BLaER1 (cell line): ENCODE measurements around the gene DRP2.
"Not testable (repeated sequence)": the region's sequence is repeated elsewhere in the genome, so short reads cannot be mapped to it uniquely, and the experiment has no call there.

ENCODE experiments used
- H3K27ac ChIP-seq: shearing (Covaris generic); formaldehyde crosslinking; 2 replicates; pipeline ENCODE4 v1.8.1; 2022
- H3K27me3 ChIP-seq: shearing (Covaris generic); formaldehyde crosslinking; 2 replicates; pipeline ENCODE4 v1.8.1; 2022
- H3K36me3 ChIP-seq: shearing (Covaris generic); formaldehyde crosslinking; 2 replicates; pipeline ENCODE4 v1.8.1; 2022
- H3K4me1 ChIP-seq: shearing (Covaris generic); formaldehyde crosslinking; 2 replicates; pipeline ENCODE4 v1.8.1; 2022
- H3K4me2 ChIP-seq: shearing (Covaris generic); formaldehyde crosslinking; 2 replicates; pipeline ENCODE4 v1.8.1; 2022
- H3K4me3 ChIP-seq: shearing (Covaris generic); formaldehyde crosslinking; 2 replicates; pipeline ENCODE4 v1.8.1; 2022
- H3K9ac ChIP-seq: shearing (Covaris generic); formaldehyde crosslinking; 2 replicates; pipeline ENCODE4 v1.8.1; 2022
- H3K9me3 ChIP-seq: shearing (Covaris generic); formaldehyde crosslinking; 2 replicates; pipeline ENCODE4 v1.8.1; 2022
- H4K20me1 ChIP-seq: shearing (Covaris generic); formaldehyde crosslinking; 2 replicates; pipeline ENCODE4 v1.8.1; 2022
- Cebpa-rat ChIP-seq: shearing (Covaris generic); IDR thresholded peaks from 2 replicates; pipeline ENCODE4 v1.8.1; 2022

Gene DRP2

DNA sequence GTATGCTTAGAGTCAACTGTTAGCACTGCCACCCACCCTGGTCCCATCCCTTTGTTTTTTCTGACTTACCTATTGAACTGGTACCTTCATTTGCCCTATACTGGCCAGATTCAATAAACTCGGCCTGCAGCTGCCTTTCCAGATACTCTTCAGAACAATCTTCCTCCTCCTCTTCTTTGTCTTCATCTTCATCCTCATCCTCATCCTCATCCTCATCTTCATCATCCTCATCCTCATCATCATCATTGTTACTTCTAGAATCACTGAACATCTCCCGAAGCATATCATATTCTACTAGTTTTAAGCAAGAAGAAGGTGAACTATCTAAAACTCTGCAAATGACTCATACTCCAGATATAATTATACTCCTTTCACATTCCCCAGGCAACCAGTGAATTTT lies 56.7 kb downstream of the DRP2 start:
- Histone ChIP-seq H3K4me2 (no peak overlapping the region), H3K27ac (no peak overlapping the region), H3K4me3 (no peak overlapping the region), H3K4me1 (no peaks in the 10 kb centered on the region), H3K36me3 (no peaks in the 10 kb centered on the region), H3K9me3 (no peaks in the 10 kb centered on the region), H4K20me1 (no peaks in the 10 kb centered on the region), H3K27me3 (no peaks in the 10 kb centered on the region), H3K9ac (no peak overlapping the region)
- TF ChIP-seq Cebpa-rat = no peak

DNA sequence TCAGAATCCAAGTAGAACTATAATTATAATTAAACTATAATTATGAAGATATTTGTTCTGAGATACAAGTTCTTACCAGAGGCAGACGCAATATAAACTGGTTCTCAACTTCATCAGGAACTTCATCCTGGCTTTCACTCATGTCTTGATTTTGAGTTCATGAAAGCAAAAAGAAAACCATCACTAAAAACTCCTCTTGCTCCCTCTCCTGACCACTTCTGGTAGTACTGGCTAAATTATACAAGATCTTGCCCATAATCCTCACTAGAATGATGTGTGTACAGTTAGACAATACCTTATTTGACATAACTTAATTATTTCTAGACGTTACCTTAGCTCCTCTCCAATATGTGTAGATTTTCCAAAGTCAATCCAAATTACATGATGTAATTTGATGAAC lies 67.8 kb downstream of the DRP2 start:
- H3K9me3 ChIP-seq = peaks cover 12% of the 10 kb centered on the region
- no peak overlapping the region for H3K4me3 ChIP-seq
- no peak overlapping the region for H3K27ac ChIP-seq
- no peaks in the 10 kb centered on the region for H3K36me3 ChIP-seq
- no peak overlapping the region for H3K9ac ChIP-seq
- no peak for TF ChIP-seq Cebpa-rat
- no peak overlapping the region for H3K4me2 ChIP-seq
- no peaks in the 10 kb centered on the region for H3K4me1 ChIP-seq
- no peaks in the 10 kb centered on the region for H4K20me1 ChIP-seq
- no peaks in the 10 kb centered on the region for H3K27me3 ChIP-seq

DNA sequence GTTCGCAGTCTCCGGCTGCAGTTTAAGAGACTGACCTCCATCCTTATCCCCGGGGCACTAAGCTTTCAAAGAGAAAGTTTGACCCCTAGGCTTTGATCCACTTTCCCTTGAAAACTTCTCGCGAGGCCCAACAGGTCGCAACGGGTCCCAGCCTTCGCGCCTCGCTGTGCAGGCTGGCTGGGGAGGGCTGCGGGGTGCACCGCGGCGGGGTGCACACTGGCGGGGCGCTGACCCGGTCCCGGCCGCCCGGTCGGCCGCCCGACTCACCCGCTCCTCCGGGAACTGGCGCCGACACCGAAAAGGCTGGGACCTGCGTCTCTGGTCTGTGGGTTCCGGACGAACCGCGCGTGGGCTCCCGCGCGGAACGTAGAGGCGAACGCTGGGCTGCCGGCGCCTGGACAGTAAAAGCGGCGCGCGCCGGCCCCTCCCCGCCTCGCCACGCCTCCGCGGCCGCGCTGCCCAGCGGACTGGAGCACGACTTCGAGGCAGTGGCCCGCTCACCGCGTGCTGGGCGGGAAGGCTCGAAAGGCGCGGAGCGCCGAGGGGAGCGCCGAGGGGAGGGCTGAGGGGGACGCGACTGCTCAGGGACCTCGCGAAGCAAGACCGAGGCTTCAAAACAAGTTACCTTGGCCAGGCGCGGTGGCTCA lies 71.5 kb downstream of the DRP2 start, which contains the start of gene TAF7L:
TSS of gene TAF7L (minus strand) at position 378 of the 647 bp plus-strand sequence. CDS start 3,791 bp downstream, outside the sequence.
- Histone ChIP-seq H3K27me3 (no peaks in the 10 kb centered on the region), H4K20me1 (no peaks in the 10 kb centered on the region), H3K4me2 (no peak within 1 kb of the TSS), H3K9ac (no peak within 1 kb of the TSS), H3K4me1 (no peaks in the 10 kb centered on the region), H3K36me3 (no peaks in the 10 kb centered on the region), H3K9me3 (peaks cover 12% of the 10 kb centered on the region), H3K27ac (no peak within 1 kb of the TSS), H3K4me3 (no peak within 1 kb of the TSS)
- TF ChIP-seq Cebpa-rat = no peak

DNA sequence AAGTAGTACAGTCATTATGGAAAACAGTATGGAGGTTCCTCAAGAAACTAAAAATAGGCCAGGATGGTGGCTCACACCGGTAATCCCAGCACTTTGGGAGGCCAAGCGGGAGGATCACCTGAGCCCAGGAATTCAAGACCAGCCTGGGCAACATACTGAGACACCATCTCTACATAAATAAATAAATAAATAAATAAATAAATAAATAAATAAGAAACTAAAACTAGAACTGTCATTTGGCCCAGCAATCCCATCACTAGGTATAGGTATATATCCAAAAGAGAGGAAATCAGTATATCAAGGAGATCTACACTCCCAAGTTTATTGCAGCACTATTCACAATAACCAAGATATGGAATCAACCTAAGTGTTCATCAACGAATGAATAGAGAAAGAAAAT lies 76.0 kb downstream of the DRP2 start:
- not testable (repeated sequence) for H4K20me1 ChIP-seq, H3K4me3 ChIP-seq, H3K4me1 ChIP-seq, H3K4me2 ChIP-seq, H3K27ac ChIP-seq, H3K27me3 ChIP-seq, H3K9ac ChIP-seq, H3K36me3 ChIP-seq
- peaks cover 12% of the 10 kb centered on the region for H3K9me3 ChIP-seq

DNA sequence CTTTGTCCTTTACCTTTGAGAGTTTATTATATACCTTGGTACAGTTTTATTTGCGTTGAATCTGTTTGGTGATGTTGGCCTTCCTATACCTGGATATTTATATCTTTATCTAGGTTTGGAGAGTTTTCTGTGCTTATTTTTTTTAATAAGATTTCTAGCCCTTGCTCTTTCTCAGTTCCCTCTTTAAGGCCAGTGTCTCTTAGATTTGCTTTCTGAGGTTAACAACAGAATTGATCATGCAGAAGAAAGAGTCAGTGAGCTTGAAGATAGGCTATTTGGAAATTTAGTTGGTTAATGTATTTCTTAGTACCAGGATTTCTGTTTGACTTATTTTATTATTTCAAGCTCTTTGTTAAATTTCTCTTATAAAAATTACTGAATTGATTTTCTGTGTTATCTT lies 84.2 kb downstream of the DRP2 start:
- Histone ChIP-seq H3K36me3 (no peaks in the 10 kb centered on the region), H4K20me1 (no peaks in the 10 kb centered on the region), H3K27me3 (no peaks in the 10 kb centered on the region), H3K4me2 (no peak overlapping the region), H3K9me3 (no peaks in the 10 kb centered on the region), H3K4me3 (no peak overlapping the region), H3K9ac (no peak overlapping the region), H3K4me1 (no peaks in the 10 kb centered on the region), H3K27ac (no peak overlapping the region)
- TF ChIP-seq Cebpa-rat = no peak
